Loucy (cell line): ENCODE results near the gene GALNT5.

Experiments used
- EZH2phosphoT487 ChIP-seq: fragments of 200-600 bp; IDR thresholded peaks from 2 replicates; pipeline ENCODE4 v1.6.1; 2018; ENCODE audit warnings: antibody characterized with exemption, mild to moderate bottlenecking, moderate library complexity, borderline replicate concordance
- TF ChIP-seq, protein P1 (sequence below): fragments of 200-600 bp; sonication (generic); conservative IDR thresholded peaks from 2 replicates; pipeline ENCODE4 v1.5.1; 2014; ENCODE audit warnings: mild to moderate bottlenecking, antibody characterized with exemption, low read length

DNA sequence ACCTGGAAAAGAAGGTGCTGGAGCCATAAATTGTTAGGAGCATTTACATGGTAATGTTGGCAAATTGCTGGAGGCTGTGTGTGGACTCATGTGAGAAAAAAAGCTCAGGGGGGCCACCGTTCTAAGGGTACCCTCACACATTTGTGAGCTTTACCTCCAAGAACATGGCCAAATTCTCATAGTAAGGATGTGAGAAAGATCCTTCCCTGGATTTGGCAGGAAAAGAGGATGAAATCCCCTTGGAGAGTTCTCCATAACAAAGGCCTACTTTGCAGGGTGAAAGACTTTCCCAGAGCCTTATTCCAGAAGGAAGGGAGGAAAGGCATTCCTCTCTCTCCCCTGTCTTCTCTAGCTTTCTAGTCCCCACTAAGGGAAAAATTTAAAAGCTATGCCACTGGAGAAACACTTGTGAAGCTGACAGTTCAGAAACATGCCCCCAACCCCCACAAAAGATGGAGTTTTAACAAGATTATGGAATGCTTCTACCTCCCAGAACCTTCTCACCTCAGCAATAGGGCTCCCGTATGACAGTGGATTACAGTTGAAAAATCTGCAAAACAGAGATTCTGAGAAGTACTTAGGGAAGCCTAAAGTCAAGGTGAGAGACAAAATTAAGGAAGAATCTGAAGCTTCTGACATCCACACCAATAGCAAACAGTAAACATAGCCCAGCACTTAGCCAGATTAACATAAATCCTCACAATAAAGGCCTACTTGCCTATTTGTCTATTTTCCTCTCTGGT, 88.3 kb downstream of the GALNT5 start:
- TF ChIP-seq, protein P1, sequence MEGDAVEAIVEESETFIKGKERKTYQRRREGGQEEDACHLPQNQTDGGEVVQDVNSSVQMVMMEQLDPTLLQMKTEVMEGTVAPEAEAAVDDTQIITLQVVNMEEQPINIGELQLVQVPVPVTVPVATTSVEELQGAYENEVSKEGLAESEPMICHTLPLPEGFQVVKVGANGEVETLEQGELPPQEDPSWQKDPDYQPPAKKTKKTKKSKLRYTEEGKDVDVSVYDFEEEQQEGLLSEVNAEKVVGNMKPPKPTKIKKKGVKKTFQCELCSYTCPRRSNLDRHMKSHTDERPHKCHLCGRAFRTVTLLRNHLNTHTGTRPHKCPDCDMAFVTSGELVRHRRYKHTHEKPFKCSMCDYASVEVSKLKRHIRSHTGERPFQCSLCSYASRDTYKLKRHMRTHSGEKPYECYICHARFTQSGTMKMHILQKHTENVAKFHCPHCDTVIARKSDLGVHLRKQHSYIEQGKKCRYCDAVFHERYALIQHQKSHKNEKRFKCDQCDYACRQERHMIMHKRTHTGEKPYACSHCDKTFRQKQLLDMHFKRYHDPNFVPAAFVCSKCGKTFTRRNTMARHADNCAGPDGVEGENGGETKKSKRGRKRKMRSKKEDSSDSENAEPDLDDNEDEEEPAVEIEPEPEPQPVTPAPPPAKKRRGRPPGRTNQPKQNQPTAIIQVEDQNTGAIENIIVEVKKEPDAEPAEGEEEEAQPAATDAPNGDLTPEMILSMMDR: no peak
- TF ChIP-seq EZH2phosphoT487: no peak
